Astrocyte of the cerebellum (primary cell): ENCODE results near the gene NPSR1.
"Not testable (repeated sequence)": the region's sequence is repeated elsewhere in the genome, so short reads cannot be mapped to it uniquely, and the experiment has no call there.

ENCODE experiments used
- DNase-seq: peaks from one replicate; pipeline ENCODE4 v3.0.0-alpha.2; 2011; ENCODE audit warnings: low read depth
- H3K4me3 ChIP-seq: 2 replicates; pipeline ENCODE4 v1.5.1; 2011; ENCODE audit warnings: mild to moderate bottlenecking, low read depth, low read length, moderate library complexity
- CTCF ChIP-seq: IDR thresholded peaks from 2 replicates; pipeline ENCODE4 v1.5.1; 2012; ENCODE audit warnings: low read length, low read depth, moderate library complexity, mild to moderate bottlenecking; ENCODE audit errors: missing control alignments
- in situ Hi-C: cut with HindIII; loops from 2 replicates; pipeline ENCODE4 v1.10.0; 2017; ENCODE audit warnings: low sequenced_read_pairs

NPSR1 gene

GRCh38 chr7:34879871-34880270 lies 221.9 kb downstream of the NPSR1 start:
- DNase-seq, result no peak
- no peak for TF ChIP-seq CTCF
- H3K4me3 ChIP-seq, result no peak overlapping the region
- in situ Hi-C loops, result no loop called here

- in situ Hi-C loops, DNase-seq: not testable (repeated sequence)
These were observed 225.8 kb downstream of the NPSR1 start for GRCh38 chr7:34883855-34884254.

GRCh38 chr7:34886856-34887255 lies 228.8 kb downstream of the NPSR1 start:
- no peak for TF ChIP-seq CTCF
- in situ Hi-C loops, result no loop called here
- no peak for DNase-seq
- no peak overlapping the region for H3K4me3 ChIP-seq

More at GRCh38 chr7:34883855-34884254, 225.8 kb downstream of the NPSR1 start:
- not testable (repeated sequence) for H3K4me3 ChIP-seq

GRCh38 chr7:34889951-34890350 lies 231.9 kb downstream of the NPSR1 start:
- no peak for DNase-seq
- TF ChIP-seq CTCF, result no peak
- in situ Hi-C loops, result no loop called here
- H3K4me3 ChIP-seq, result no peak overlapping the region

- DNase-seq, result no peak
- no peak for TF ChIP-seq CTCF
- H3K4me3 ChIP-seq, result no peak overlapping the region
- in situ Hi-C loops, result no loop called here
These were observed 237.2 kb downstream of the NPSR1 start for GRCh38 chr7:34895202-34895601.
